Activated CD4-positive, alpha-beta T cell treated with anti-CD3 and anti-CD28 coated beads for 48 hours (primary cell): ENCODE data around the gene CORO6.

Source experiments
- DNase-seq: peaks from one replicate; pipeline ENCODE4 v3.0.0-alpha.2; 2020

Gene CORO6

GRCh38 chr17:29630630-29631193 lies 8.0 kb upstream of the CORO6 start:
- no peak for DNase-seq

GRCh38 chr17:29629839-29630238 lies 7.1 kb upstream of the CORO6 start:
- no peak for DNase-seq

- no peak for DNase-seq
These were observed 5.9 kb upstream of the CORO6 start for GRCh38 chr17:29628644-29629043.

GRCh38 chr17:29627951-29628350 lies 5.2 kb upstream of the CORO6 start:
- DNase-seq: no peak

- DNase-seq: no peak
These were observed 2.5 kb upstream of the CORO6 start for GRCh38 chr17:29625037-29625750.

GRCh38 chr17:29624586-29624985 lies 1.9 kb upstream of the CORO6 start:
- DNase-seq: no peak

GRCh38 chr17:29623283-29623647 lies 553 bp upstream of the CORO6 start:
- DNase-seq: no peak

GRCh38 chr17:29621751-29622194 lies 939 bp downstream of the CORO6 start:
- DNase-seq: no peak

- no peak for DNase-seq
These were observed 1.8 kb downstream of the CORO6 start for GRCh38 chr17:29620779-29621500.

GRCh38 chr17:29620271-29620670 lies 2.4 kb downstream of the CORO6 start:
- no peak for DNase-seq

GRCh38 chr17:29619251-29619650 lies 3.5 kb downstream of the CORO6 start:
- peak; percentile 46 for DNase-seq

GRCh38 chr17:29618272-29619065 lies 4.2 kb downstream of the CORO6 start:
- no peak for DNase-seq

GRCh38 chr17:29617481-29618271 lies 5.0 kb downstream of the CORO6 start:
- DNase-seq: peak; percentile 92

GRCh38 chr17:29617125-29617480 lies 5.6 kb downstream of the CORO6 start:
- DNase-seq: peak; percentile 98

GRCh38 chr17:29616300-29617048 lies 6.2 kb downstream of the CORO6 start:
- peak; percentile 43 for DNase-seq

GRCh38 chr17:29615492-29616299 lies 7.0 kb downstream of the CORO6 start:
- peak; percentile 89 for DNase-seq

- peak; percentile 71 for DNase-seq
These were observed 7.7 kb downstream of the CORO6 start for GRCh38 chr17:29615048-29615385.

GRCh38 chr17:29614349-29615047 lies 8.2 kb downstream of the CORO6 start:
- no peak for DNase-seq

- no peak for DNase-seq
These were observed 8.9 kb downstream of the CORO6 start for GRCh38 chr17:29613856-29614255.

- peak; percentile 99 for DNase-seq
These were observed 9.3 kb downstream of the CORO6 start for GRCh38 chr17:29613352-29613837.
